GM23338 (cell line): ENCODE results near the gene UBAC2. TPM values are rescaled to one million over a fixed set of nuclear protein-coding genes. Genes with fewer than 3 reads are reported as not detected.

Experiments
- ATAC-seq: fragments of 200-7000 bp; cut with Tn5 transposase; 3 replicates; pipeline ENCODE4 v1.9.1; 2020
- DNase-seq: peaks from one replicate; pipeline ENCODE4 v3.0.0-alpha.2; 2015; ENCODE audit warnings: low spot score
- H2AFZ ChIP-seq: fragments of 200-600 bp; sonication (generic); 2 replicates; pipeline ENCODE4 v1.8.0; 2016; ENCODE audit warnings: antibody characterized with exemption, mild to moderate bottlenecking, moderate library complexity
- H3F3A ChIP-seq: fragments of 200-600 bp; sonication (generic); replicated peaks from 2 replicates; pipeline ENCODE4 v1.8.0; 2017; ENCODE audit warnings: antibody characterized with exemption, mixed run types, low read depth
- H3K27ac ChIP-seq: fragments of 200-600 bp; sonication (generic); 2 replicates; pipeline ENCODE4 v1.6.1; 2016; ENCODE audit warnings: low read depth
- H3K27me3 ChIP-seq: fragments of 200-600 bp; sonication (generic); 2 replicates; pipeline ENCODE4 v1.8.0; 2016; ENCODE audit warnings: mild to moderate bottlenecking, mixed run types, moderate library complexity; ENCODE audit not compliant: insufficient read depth
- H3K36me3 ChIP-seq: fragments of 200-600 bp; sonication (generic); 2 replicates; pipeline ENCODE4 v1.8.0; 2016; ENCODE audit warnings: mild to moderate bottlenecking; ENCODE audit not compliant: insufficient read depth
- H3K4me1 ChIP-seq: fragments of 200-600 bp; sonication (generic); 2 replicates; pipeline ENCODE4 v1.8.0; 2016; ENCODE audit warnings: mild to moderate bottlenecking, moderate library complexity; ENCODE audit not compliant: insufficient read depth
- H3K4me2 ChIP-seq: fragments of 200-600 bp; sonication (generic); 2 replicates; pipeline ENCODE4 v1.7.1; 2017; ENCODE audit warnings: mixed run types
- H3K4me3 ChIP-seq: fragments of 200-600 bp; sonication (generic); 2 replicates; pipeline ENCODE4 v1.6.1; 2016; ENCODE audit warnings: mixed run types
- H3K79me2 ChIP-seq: fragments of 200-600 bp; sonication (generic); replicated peaks from 2 replicates; pipeline ENCODE4 v1.8.0; 2017; ENCODE audit warnings: mild to moderate bottlenecking; ENCODE audit not compliant: insufficient read depth
- H3K9me2 ChIP-seq: fragments of 200-600 bp; sonication (generic); 2 replicates; pipeline ENCODE4 v1.8.0; 2017; ENCODE audit not compliant: insufficient read depth
- H4K20me1 ChIP-seq: fragments of 200-600 bp; sonication (generic); replicated peaks from 2 replicates; pipeline ENCODE4 v1.8.0; 2017; ENCODE audit warnings: mild to moderate bottlenecking; ENCODE audit not compliant: insufficient read depth
- H3K27ac Mint-ChIP-seq: 2 replicates; pipeline ENCODE4 v1.8.0; 2020; ENCODE audit warnings: inconsistent platforms, mild to moderate bottlenecking, moderate library complexity, mixed read lengths
- H3K27me3 Mint-ChIP-seq: 3 replicates; pipeline ENCODE4 v1.8.0; 2022; ENCODE audit warnings: low read depth, mild to moderate bottlenecking, moderate library complexity, mixed read lengths, inconsistent platforms; ENCODE audit not compliant: insufficient read depth, poor library complexity
- H3K36me3 Mint-ChIP-seq: 3 replicates; pipeline ENCODE4 v1.8.0; 2021; ENCODE audit warnings: low read depth, mild to moderate bottlenecking, inconsistent platforms, moderate library complexity, mixed read lengths
- H3K4me1 Mint-ChIP-seq: 3 replicates; pipeline ENCODE4 v1.8.0; 2020; ENCODE audit warnings: mild to moderate bottlenecking, inconsistent platforms, mixed read lengths
- H3K4me3 Mint-ChIP-seq: 3 replicates; pipeline ENCODE4 v1.8.0; 2021; ENCODE audit warnings: moderate library complexity, mild to moderate bottlenecking, inconsistent platforms, mixed read lengths
- H3K9me3 Mint-ChIP-seq: 3 replicates; pipeline ENCODE4 v1.8.0; 2020; ENCODE audit warnings: moderate library complexity, mild to moderate bottlenecking, inconsistent platforms, mixed read lengths
- CTCF ChIP-seq, 2 experiments: fragments of 200-600 bp in 1 of 2; sonication (generic) in 1 of 2; conservative IDR thresholded peaks; 2 replicates each; pipeline versions ENCODE4 v1.5.1 to v1.6.1; 2016 to 2017; ENCODE audit warnings: antibody characterized with exemption in 2 of 2, low read depth in 2 of 2, mild to moderate bottlenecking in 2 of 2, moderate library complexity in 1 of 2
- STAT1 ChIP-seq: IDR thresholded peaks from one replicate; pipeline ENCODE4 v1.6.1; 2016; ENCODE audit warnings: antibody characterized with exemption; ENCODE audit not compliant: unreplicated experiment
- ZNF462 ChIP-seq: fragments of 250-450 bp; sonication (Bioruptor Pico); IDR thresholded peaks from 2 replicates; pipeline ENCODE4 v1.5.0; 2020; ENCODE audit warnings: mild to moderate bottlenecking, moderate library complexity
- polyA plus RNA-seq: library from polyadenylated mRNA; unstranded; fragments of >200 nt; fragmentation: Nextera tagmentation; extraction: Ambion mirVana; gene quantifications from 2 replicates; pipeline ENCODE4 v1.2.1, GENCODE V29; 2016
- total RNA-seq: library from RNA; depleted of rRNA; stranded (reverse); fragments of >200 nt; shearing (Covaris generic); gene quantifications from 2 replicates; pipeline ENCODE4 v1.2.3, GENCODE V29; 2014

UBAC2 gene
- total and polyA plus RNA-seq, 2 experiments from 2014 or later, result 37.9 to 76.9 TPM

- no peak for TF ChIP-seq ZNF462 (CRISPR knock-in tag)
These were observed 74.4 kb downstream of the UBAC2 start (continued) for GRCh38 chr13:99275093-99275469.

GRCh38 chr13:99276706-99277105 lies 76.1 kb downstream of the UBAC2 start:
- TF ChIP-seq CTCF (conservative IDR thresholded peaks at IDR 0.05; ENCODE audit: low read depth in 2 of 2) (peak in 1 of 2 experiments; percentile 26; a peak in 1 of 4 replicates), STAT1 (no peak)
- H3K27ac Mint-ChIP-seq, result no peak overlapping the region
- ATAC-seq (peak; percentile 92), DNase-seq (peak; percentile 71)
- Histone ChIP-seq H2AFZ (no peak overlapping the region), H3K27ac (no peak overlapping the region), H3K4me3 (no peak overlapping the region), H4K20me1 (peaks cover 13% of the 10 kb centered on the region), H3K36me3 (no peaks in the 10 kb centered on the region; the same call in 1 of the 2 replicates), H3K4me1 (peaks cover 13% of the 10 kb centered on the region), H3K4me2 (no peak overlapping the region), H3K27me3 (no peaks in the 10 kb centered on the region), H3K9me2 (no peaks in the 10 kb centered on the region), H3F3A (no peaks in the 10 kb centered on the region), H3K79me2 (peaks cover 13% of the 10 kb centered on the region)
- H3K4me1 Mint-ChIP-seq, result peaks cover 35% of the 10 kb centered on the region
- no peak overlapping the region; the same call in 2 of the 3 replicates for H3K4me3 Mint-ChIP-seq
- H3K9me3 Mint-ChIP-seq, result no peaks in the 10 kb centered on the region; the same call in 2 of the 3 replicates
- peaks cover 5% of the 10 kb centered on the region for H3K27me3 Mint-ChIP-seq
- H3K36me3 Mint-ChIP-seq, result peaks cover 10% of the 10 kb centered on the region; the same call in 2 of the 3 replicates
